Lung (tissue), 12 donors: Measurements from ENCODE around the gene GRIK2. TPM values are rescaled to one million over a fixed set of nuclear protein-coding genes. Genes with fewer than 3 reads are reported as not detected.

Experiments used
- ATAC-seq: fragments of 200-7000 bp; cut with Tn5 transposase; one replicate; pipeline ENCODE4 v1.9.1; 2020; ENCODE audit warnings: moderate number of reproducible peaks; ENCODE audit not compliant: insufficient read depth, low FRiP score
- DNase-seq, 3 donors: peaks; one replicate each; pipeline ENCODE4 v3.0.0-alpha.2; 2013 to 2017
- H3K27ac ChIP-seq, 2 donors: one replicate each; pipeline ENCODE4 v1.5.1; 2013; ENCODE audit warnings: mild to moderate bottlenecking in 2 of 2, moderate library complexity in 2 of 2, control low read depth in 1 of 2, inconsistent platforms in 1 of 2, low read depth in 1 of 2, low read length in 1 of 2
- H3K27me3 ChIP-seq, 3 donors: one replicate each; pipeline ENCODE4 v1.5.1; 2013; ENCODE audit warnings: low read length in 2 of 3; ENCODE audit not compliant: control insufficient read depth in 3 of 3, insufficient read depth in 3 of 3
- H3K36me3 ChIP-seq, 4 donors: one replicate each; pipeline ENCODE4 v1.5.1; 2013; ENCODE audit warnings: low read length in 4 of 4, mild to moderate bottlenecking in 1 of 4, moderate library complexity in 1 of 4; ENCODE audit not compliant: control insufficient read depth in 4 of 4, insufficient read depth in 4 of 4
- H3K4me1 ChIP-seq, 5 donors: one replicate each; pipeline ENCODE4 v1.5.1; 2013; ENCODE audit warnings: low read length in 5 of 5, mild to moderate bottlenecking in 2 of 5, moderate library complexity in 1 of 5; ENCODE audit not compliant: control insufficient read depth in 5 of 5, insufficient read depth in 5 of 5
- H3K4me3 ChIP-seq: one replicate; pipeline ENCODE4 v1.5.1; 2013; ENCODE audit warnings: mild to moderate bottlenecking, control low read depth, moderate library complexity
- H3K9ac ChIP-seq, 2 donors: one replicate each; pipeline ENCODE4 v1.5.1; 2013; ENCODE audit warnings: low read length in 2 of 2, control low read depth in 1 of 2; ENCODE audit not compliant: insufficient read depth in 1 of 2
- H3K9me3 ChIP-seq, 4 donors: one replicate each; pipeline ENCODE4 v1.5.1; 2013; ENCODE audit warnings: low read length in 3 of 4, mild to moderate bottlenecking in 1 of 4, moderate library complexity in 1 of 4; ENCODE audit not compliant: control insufficient read depth in 4 of 4, insufficient read depth in 3 of 4
- WGBS, 2 donors: extraction: QIAGEN DNeasy Blood & Tissue Kit; methylation state at CpG; one replicate each; pipeline ENCODE4 v1.1.7; 2013; 5-methylcytosine and 5-hydroxymethylcytosine counted together
- polyA plus RNA-seq, 2 donors: library from polyadenylated mRNA; stranded (reverse); fragments of 200-250 nt; gene quantifications; one replicate each; pipeline ENCODE4 v1.2.1, GENCODE V29; 2013
- total RNA-seq, 2 donors: library from RNA; depleted of rRNA in 1 of 2; stranded (reverse); fragments of >200 nt in 1 of 2; gene quantifications; one replicate each; pipeline ENCODE4 v1.2.1, GENCODE V29; 2014 to 2021
- TF ChIP-seq, protein P1 (sequence below): IDR thresholded peaks from 2 replicates; pipeline ENCODE4 v1.5.1; 2012; ENCODE audit warnings: mild to moderate bottlenecking; ENCODE audit errors: control extremely low read depth, extremely low read depth
- donor health status: control.
- donor health status: control.
- donor health status: Bipolar disorder and iron deficiency.
- donor health status: healthy.
- donor health status: DM: yes; HTN: yes; CAD: no.

Gene GRIK2
- total and polyA plus RNA-seq, 4 donors, result 0.09 to 5.1 (median 0.67) TPM

DNA sequence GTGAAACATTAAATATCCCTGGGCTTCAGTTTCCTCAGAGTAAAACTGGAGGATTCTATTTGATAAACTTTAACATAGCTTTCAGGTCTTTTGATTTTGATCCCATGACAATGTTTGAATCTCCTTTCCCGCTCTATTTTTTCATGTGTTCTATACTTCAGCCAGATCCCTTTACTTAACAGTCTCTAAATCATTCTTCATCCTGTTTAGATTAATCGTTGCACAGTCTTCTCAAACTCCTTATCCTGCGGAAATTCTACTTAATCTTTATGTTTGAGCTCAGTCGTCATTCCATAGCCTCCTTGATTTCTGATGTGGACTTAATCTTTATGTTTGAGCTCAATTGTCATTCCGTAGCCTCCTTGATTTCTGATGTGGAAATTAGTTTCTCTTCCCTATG, 57.4 kb downstream of the GRIK2 start:
- no peak overlapping the region for H3K9ac ChIP-seq
- H3K27me3 ChIP-seq, result no peaks in the 10 kb centered on the region
- TF ChIP-seq, protein P1, sequence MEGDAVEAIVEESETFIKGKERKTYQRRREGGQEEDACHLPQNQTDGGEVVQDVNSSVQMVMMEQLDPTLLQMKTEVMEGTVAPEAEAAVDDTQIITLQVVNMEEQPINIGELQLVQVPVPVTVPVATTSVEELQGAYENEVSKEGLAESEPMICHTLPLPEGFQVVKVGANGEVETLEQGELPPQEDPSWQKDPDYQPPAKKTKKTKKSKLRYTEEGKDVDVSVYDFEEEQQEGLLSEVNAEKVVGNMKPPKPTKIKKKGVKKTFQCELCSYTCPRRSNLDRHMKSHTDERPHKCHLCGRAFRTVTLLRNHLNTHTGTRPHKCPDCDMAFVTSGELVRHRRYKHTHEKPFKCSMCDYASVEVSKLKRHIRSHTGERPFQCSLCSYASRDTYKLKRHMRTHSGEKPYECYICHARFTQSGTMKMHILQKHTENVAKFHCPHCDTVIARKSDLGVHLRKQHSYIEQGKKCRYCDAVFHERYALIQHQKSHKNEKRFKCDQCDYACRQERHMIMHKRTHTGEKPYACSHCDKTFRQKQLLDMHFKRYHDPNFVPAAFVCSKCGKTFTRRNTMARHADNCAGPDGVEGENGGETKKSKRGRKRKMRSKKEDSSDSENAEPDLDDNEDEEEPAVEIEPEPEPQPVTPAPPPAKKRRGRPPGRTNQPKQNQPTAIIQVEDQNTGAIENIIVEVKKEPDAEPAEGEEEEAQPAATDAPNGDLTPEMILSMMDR, result no peak
- no peak for DNase-seq
- no peaks in the 10 kb centered on the region for H3K36me3 ChIP-seq
- no peak overlapping the region for H3K4me3 ChIP-seq
- 54 to 77% methylated on average over 5 of the region's 5 CpGs for WGBS, 2 donors
- no peak for ATAC-seq
- H3K4me1 ChIP-seq, result no peaks in the 10 kb centered on the region
- no peaks in the 10 kb centered on the region for H3K9me3 ChIP-seq
- no peak overlapping the region for H3K27ac ChIP-seq

DNA sequence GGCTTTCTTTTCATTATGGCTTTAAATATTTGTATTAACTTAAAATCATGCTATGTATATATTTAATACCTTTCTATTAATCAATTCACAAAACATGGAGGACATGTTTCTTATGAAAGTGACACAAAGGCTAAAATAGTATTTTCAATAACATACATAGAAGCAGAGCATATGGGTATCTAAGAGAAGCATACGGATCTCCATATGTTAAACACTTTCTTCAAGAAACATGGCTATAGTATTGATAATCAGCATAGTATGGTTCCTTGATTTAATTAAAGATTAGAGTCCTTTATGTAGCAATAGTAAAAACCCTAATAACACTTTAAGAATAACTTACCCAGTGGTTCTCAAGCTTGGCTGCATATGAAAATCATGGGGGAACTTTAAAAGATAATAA, 58.5 kb downstream of the GRIK2 start:
- H3K9me3 ChIP-seq, result no peaks in the 10 kb centered on the region

DNA sequence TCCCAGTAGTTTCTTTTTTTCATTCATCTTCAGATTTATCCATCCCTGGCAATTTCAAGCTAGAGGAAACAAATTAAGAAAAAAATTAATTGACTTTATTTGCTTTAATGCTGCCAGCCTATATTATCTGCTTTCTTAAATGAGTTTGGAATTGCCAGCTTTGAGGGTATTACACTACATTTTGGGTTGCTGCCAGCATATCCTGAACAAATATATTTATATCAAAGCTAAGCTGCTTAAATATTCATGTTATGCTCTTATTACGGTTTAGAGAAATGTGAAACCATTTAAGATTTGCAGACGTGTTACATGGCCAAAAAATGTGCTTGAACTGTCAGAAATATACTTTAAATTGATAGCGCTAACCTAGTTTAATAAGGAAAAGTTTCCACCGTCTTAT, 59.7 kb downstream of the GRIK2 start:
- Histone ChIP-seq H3K4me1 (no peaks in the 10 kb centered on the region), H3K27me3 (no peaks in the 10 kb centered on the region), H3K4me3 (no peak overlapping the region), H3K27ac (no peak overlapping the region), H3K9me3 (no peaks in the 10 kb centered on the region), H3K9ac (no peak overlapping the region), H3K36me3 (no peaks in the 10 kb centered on the region)
- DNase-seq, result peak in 1 of 3 donors; percentile 16
- 65 to 72% methylated on average over 4 of the region's 4 CpGs for WGBS, 2 donors
- ATAC-seq, result no peak
- TF ChIP-seq, protein P1, result no peak

More for the DNA sequence above, 58.5 kb downstream of the GRIK2 start:
- no peak overlapping the region for H3K9ac ChIP-seq
- H3K4me3 ChIP-seq, result no peak overlapping the region
- WGBS, 2 donors, result 91 to 92% methylated on average over 1 of the region's 1 CpG
- DNase-seq (no peak), ATAC-seq (no peak)
- TF ChIP-seq, protein P1, result no peak
- no peaks in the 10 kb centered on the region for H3K36me3 ChIP-seq
- no peaks in the 10 kb centered on the region for H3K27me3 ChIP-seq
- H3K27ac ChIP-seq, result no peak overlapping the region
- H3K4me1 ChIP-seq, result no peaks in the 10 kb centered on the region

DNA sequence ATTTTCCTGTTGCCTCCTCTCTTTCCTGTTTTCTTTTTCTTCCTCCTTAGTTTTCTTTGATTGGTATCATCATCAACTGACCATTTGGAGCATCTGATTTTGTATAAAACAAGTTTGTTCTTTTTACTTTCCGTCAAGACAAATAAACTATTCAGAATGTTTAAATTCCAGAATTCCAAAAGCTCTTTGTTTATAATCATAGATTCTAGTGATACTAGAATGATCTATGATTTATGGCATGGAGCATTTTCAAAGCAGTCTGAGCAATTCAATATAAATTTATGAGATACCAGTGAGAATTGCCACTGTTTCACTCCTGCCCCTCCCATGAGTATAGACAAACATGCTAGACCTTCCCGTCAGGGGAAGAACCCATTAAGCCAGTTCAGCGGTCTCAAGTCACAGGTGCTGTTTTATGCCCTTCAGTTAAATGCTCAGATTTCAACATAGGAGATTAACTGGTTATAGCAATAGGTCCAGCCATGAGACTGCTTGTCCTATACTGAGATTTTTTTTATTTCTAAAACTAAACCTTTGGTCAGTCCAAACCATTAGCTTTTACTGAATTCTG, 60.7 kb downstream of the GRIK2 start:
- TF ChIP-seq, protein P1, result no peak
- WGBS, 2 donors, result 51 to 83% methylated on average over 3 of the region's 3 CpGs
- no peak for ATAC-seq

More for the DNA sequence above, 60.7 kb downstream of the GRIK2 start:
- Histone ChIP-seq H3K9ac (no peak overlapping the region), H3K27me3 (no peaks in the 10 kb centered on the region), H3K27ac (no peak overlapping the region), H3K4me1 (no peaks in the 10 kb centered on the region), H3K36me3 (no peaks in the 10 kb centered on the region), H3K4me3 (no peak overlapping the region), H3K9me3 (no peaks in the 10 kb centered on the region)
- DNase-seq, result peak in 1 of 3 donors; percentile 4
